Hematopoietic multipotent progenitor cell treated with erythropoietin and hydrocortisone succinate and interleukin-3 and kit ligand, for 17 days (in vitro differentiated cells): ENCODE measurements around the gene TRIM25.

Experiments used
- DNase-seq: peaks from one replicate; pipeline ENCODE4 v3.0.0-alpha.2; 2015; ENCODE audit warnings: low spot score

The TRIM25 gene

GRCh38 chr17:56926270-56926669 lies 12.4 kb upstream of the TRIM25 start:
- no peak for DNase-seq

- no peak for DNase-seq
These were observed 11.2 kb upstream of the TRIM25 start for GRCh38 chr17:56925088-56925487.

GRCh38 chr17:56919717-56920116 lies 5.9 kb upstream of the TRIM25 start:
- DNase-seq: no peak

GRCh38 chr17:56918916-56919315 lies 5.1 kb upstream of the TRIM25 start:
- no peak for DNase-seq

GRCh38 chr17:56917559-56918296 lies 3.9 kb upstream of the TRIM25 start:
- DNase-seq: no peak

- DNase-seq: peak; percentile 20
These were observed 878 bp upstream of the TRIM25 start for GRCh38 chr17:56914581-56915273.

- DNase-seq: peak; percentile 14
These were observed 439 bp downstream of the TRIM25 start for GRCh38 chr17:56913353-56913866.

GRCh38 chr17:56913000-56913311 lies 893 bp downstream of the TRIM25 start:
- no peak for DNase-seq

GRCh38 chr17:56912105-56912999 lies 1.5 kb downstream of the TRIM25 start:
- DNase-seq: no peak

- no peak for DNase-seq
These were observed 3.2 kb downstream of the TRIM25 start for GRCh38 chr17:56910509-56911235.

- peak; percentile 78 for DNase-seq
These were observed 3.9 kb downstream of the TRIM25 start for GRCh38 chr17:56909742-56910508.

GRCh38 chr17:56908001-56908542 lies 5.8 kb downstream of the TRIM25 start:
- peak; percentile 84 for DNase-seq

- no peak for DNase-seq
These were observed 10.3 kb downstream of the TRIM25 start for GRCh38 chr17:56903560-56903959.

- no peak for DNase-seq
These were observed 11.5 kb downstream of the TRIM25 start for GRCh38 chr17:56902348-56902747.

GRCh38 chr17:56899403-56899802 lies 14.4 kb downstream of the TRIM25 start:
- no peak for DNase-seq

GRCh38 chr17:56898874-56899273 lies 15.0 kb downstream of the TRIM25 start:
- DNase-seq: peak; percentile 45

GRCh38 chr17:56897646-56898424 lies 16.0 kb downstream of the TRIM25 start:
- no peak for DNase-seq

GRCh38 chr17:56896968-56897359 lies 16.9 kb downstream of the TRIM25 start:
- DNase-seq: no peak

GRCh38 chr17:56896217-56896967 lies 17.5 kb downstream of the TRIM25 start:
- no peak for DNase-seq
